B cell (primary cell): ENCODE data around the gene NCL. TPM values are rescaled to one million over a fixed set of nuclear protein-coding genes. Genes with fewer than 3 reads are reported as not detected.

Experiments
- ATAC-seq: fragments of 200-7000 bp; cut with Tn5 transposase; one replicate; pipeline ENCODE4 v1.10.0; 2021; ENCODE audit warnings: low read depth, mild to moderate bottlenecking, moderate number of reproducible peaks, moderate library complexity
- CTCF ChIA-PET: fragments of 350-600 bp; sonication (Branson Sonifier 250); formaldehyde crosslinking; loops from one replicate; lab custom pipeline; 2021; ENCODE audit warnings: antibody characterized with exemption, inconsistent platforms; lab: Charles Lee
- POLR2A ChIA-PET: fragments of 350-600 bp; sonication (Branson Sonifier 250); formaldehyde crosslinking; loops from one replicate; lab custom pipeline; 2021; ENCODE audit warnings: antibody characterized with exemption; lab: Charles Lee
- DNase-seq: peaks from one replicate; pipeline ENCODE4 v3.0.0; 2013
- H2AFZ ChIP-seq: 2 replicates; pipeline ENCODE4 v1.6.1; 2012; ENCODE audit warnings: mild to moderate bottlenecking, low read depth, low read length; ENCODE audit not compliant: insufficient read depth, poor library complexity, severe bottlenecking
- H3K27ac ChIP-seq, 2 donors: 1 replicate in 1 of 2; 2 replicates in 1 of 2; pipeline ENCODE4 v1.5.1; 2012 to 2013; ENCODE audit warnings: low read length in 2 of 2, mild to moderate bottlenecking in 2 of 2, moderate library complexity in 1 of 2
- H3K27me3 ChIP-seq, 4 experiments: fragments of 200-600 bp in 1 of 4; sonication (generic) in 1 of 4; replicated peaks in 1 of 4; 1 replicate in 2 of 4; 2 replicates in 2 of 4; pipeline versions ENCODE4 v1.6.1 to v1.7.0; 2013 to 2016; ENCODE audit warnings: low read length in 3 of 4, mild to moderate bottlenecking in 2 of 4, mixed read lengths in 1 of 4, moderate library complexity in 1 of 4; ENCODE audit not compliant: insufficient read depth in 4 of 4, control insufficient read depth in 3 of 4; ENCODE audit errors: control extremely low read depth in 1 of 4
- H3K36me3 ChIP-seq, 2 experiments: replicated peaks in 1 of 2; 1 replicate in 1 of 2; 2 replicates in 1 of 2; pipeline versions ENCODE4 v1.6.1 to v1.7.1; 2013; ENCODE audit warnings: low read length in 1 of 2; ENCODE audit not compliant: insufficient read depth in 2 of 2, control insufficient read depth in 1 of 2; ENCODE audit errors: control extremely low read depth in 1 of 2, extremely low read depth in 1 of 2
- H3K4me1 ChIP-seq, 2 donors: fragments of 200-600 bp in 1 of 2; sonication (generic) in 1 of 2; 1 replicate in 1 of 2; 2 replicates in 1 of 2; pipeline versions ENCODE4 v1.5.1 to v1.6.1; 2013 to 2017; ENCODE audit warnings: low read length in 2 of 2; ENCODE audit not compliant: control insufficient read depth in 2 of 2, insufficient read depth in 2 of 2
- H3K4me2 ChIP-seq: replicated peaks from 2 replicates; pipeline ENCODE3; 2012; ENCODE audit warnings: mild to moderate bottlenecking, low read depth, low read length; ENCODE audit not compliant: poor library complexity, severe bottlenecking
- H3K4me3 ChIP-seq, 5 experiments: fragments of 200-600 bp in 1 of 5; sonication (generic) in 1 of 5; 1 replicate in 3 of 5; 2 replicates in 2 of 5; pipeline versions ENCODE4 v1.5.1 to v1.7.0; 2011 to 2016; ENCODE audit warnings: low read length in 4 of 5, mild to moderate bottlenecking in 4 of 5, low read depth in 2 of 5, control low read depth in 1 of 5, moderate library complexity in 1 of 5; ENCODE audit not compliant: insufficient read depth in 1 of 5; ENCODE audit errors: control extremely low read depth in 1 of 5, extremely low read depth in 1 of 5
- H3K79me2 ChIP-seq: fragments of 200-600 bp; sonication (generic); one replicate; pipeline ENCODE4 v1.6.0; 2016; ENCODE audit warnings: low read length; ENCODE audit not compliant: control insufficient read depth, insufficient read depth
- H3K9ac ChIP-seq: fragments of 200-600 bp; sonication (generic); 2 replicates; pipeline ENCODE4 v1.6.1; 2017; ENCODE audit warnings: mild to moderate bottlenecking, low read length, moderate library complexity
- H3K9me3 ChIP-seq, 3 donors: one replicate each; pipeline versions ENCODE4 v1.6.1 to v1.7.1; 2013; ENCODE audit warnings: low read length in 2 of 3; ENCODE audit not compliant: control insufficient read depth in 2 of 3, insufficient read depth in 1 of 3; ENCODE audit errors: control extremely low read depth in 1 of 3
- H4K20me1 ChIP-seq: 2 replicates; pipeline ENCODE4 v1.6.0; 2012; ENCODE audit warnings: mild to moderate bottlenecking, low read length; ENCODE audit not compliant: insufficient read depth, control insufficient read depth, poor library complexity, severe bottlenecking
- H3K27ac Mint-ChIP-seq: one replicate; pipeline ENCODE4 v1.8.0; 2021; ENCODE audit warnings: mixed read lengths
- H3K27me3 Mint-ChIP-seq: one replicate; pipeline ENCODE4 v1.8.0; 2021; ENCODE audit warnings: mixed read lengths
- H3K4me1 Mint-ChIP-seq: one replicate; pipeline ENCODE4 v1.8.0; 2021; ENCODE audit warnings: mixed read lengths
- H3K4me3 Mint-ChIP-seq: one replicate; pipeline ENCODE4 v1.8.0; 2021; ENCODE audit warnings: mixed read lengths
- H3K9me3 Mint-ChIP-seq: one replicate; pipeline ENCODE4 v1.8.0; 2022; ENCODE audit warnings: mixed read lengths; ENCODE audit not compliant: insufficient read depth
- CTCF ChIP-seq: fragments of 200-600 bp; IDR thresholded peaks from one replicate; pipeline ENCODE4 v1.8.0; 2022; ENCODE audit warnings: antibody characterized with exemption, mild to moderate bottlenecking
- EZH2 ChIP-seq: IDR thresholded peaks from 2 replicates; pipeline ENCODE4 v1.6.1; 2012; ENCODE audit warnings: borderline replicate concordance, low read depth, mild to moderate bottlenecking, moderate library complexity, low read length; ENCODE audit not compliant: insufficient read depth, poor library complexity, severe bottlenecking
- WGBS: methylation state at CpG from one replicate; pipeline ENCODE4 v1.1.5; 2013; ENCODE audit warnings: missing lambda C conversion rate; ENCODE audit not compliant: insufficient coverage; 5-methylcytosine and 5-hydroxymethylcytosine counted together
- intact Hi-C: fragments of 100-400 bp; cut with micrococcal nuclease; formaldehyde crosslinking; loops from one replicate; pipeline ENCODE4 v1.10.0; 2022
- polyA plus RNA-seq: library from polyadenylated mRNA; depleted of rRNA; stranded (reverse); fragments of >200 nt; gene quantifications from 2 replicates; pipeline ENCODE4 v1.2.3, GENCODE V29; 2012
- total RNA-seq, 2 donors: library from RNA; stranded (reverse); fragments of 120-200 nt in 1 of 2; gene quantifications; 1 replicate in 1 of 2; 2 replicates in 1 of 2; pipeline versions ENCODE4 v1.2.3 to v1.2.4, GENCODE V29; 2013 to 2022

NCL gene
- total and polyA plus RNA-seq, 2 donors (not counting 1 experiment from before 2014, with no cell fraction given) = 25.8 to 439 TPM

DNA sequence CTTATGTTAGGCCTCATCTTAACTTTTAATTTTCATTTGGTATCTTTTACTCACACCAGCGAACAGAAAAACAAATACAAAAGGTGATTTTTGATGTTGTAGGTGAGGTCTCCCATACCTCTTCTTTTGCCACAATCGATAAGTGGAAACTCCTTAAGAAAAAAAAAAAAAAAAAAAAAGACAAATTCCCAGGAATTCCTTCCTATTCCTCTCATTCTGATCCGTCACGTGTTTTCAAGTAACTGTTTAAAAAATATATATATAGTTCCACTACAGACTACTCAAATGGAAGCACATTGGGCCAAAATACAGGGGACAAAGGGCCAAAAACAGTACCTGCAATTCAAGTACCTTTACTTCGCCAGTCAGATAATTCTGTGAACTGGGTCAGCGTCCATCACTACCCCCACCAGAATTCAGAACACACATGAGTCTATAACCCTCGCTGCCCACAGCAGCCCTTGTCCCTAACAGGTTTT is 49.5 kb upstream of the NCL start:
- Histone ChIP-seq H3K4me2 (peak overlapping the region; percentile 94), H2AFZ (peak overlapping the region; percentile 76), H3K36me3 (no peaks in the 10 kb centered on the region), H3K9me3 (no peaks in the 10 kb centered on the region), H3K9ac (peak overlapping the region; percentile 68), H3K27me3 (no peaks in the 10 kb centered on the region), H3K79me2 (no peaks in the 10 kb centered on the region), H3K27ac (peak overlapping the region; percentile 89 to 93), H3K4me3 (peak overlapping the region; percentile 56 to 83 (median 65)), H3K4me1 (peaks cover 11 to 13% of the 10 kb centered on the region in 2 donors), H4K20me1 (no peaks in the 10 kb centered on the region)
- ATAC-seq (no peak), DNase-seq (peak; percentile 18)
- H3K9me3 Mint-ChIP-seq = no peaks in the 10 kb centered on the region
- H3K4me1 Mint-ChIP-seq = peaks cover 16% of the 10 kb centered on the region
- TF ChIP-seq EZH2 = no peak
- no peak for TF ChIP-seq CTCF
- H3K27me3 Mint-ChIP-seq = no peaks in the 10 kb centered on the region
- intact Hi-C loops = loop anchor here (1.0 to 10.0 kb wide), 7 partner anchors 31 to 457 kb away; partner anchors contain the start of genes NCL, PDE6D and PSMD1
- ChIA-PET POLR2A (interaction anchor here (0.6 to 1.9 kb wide), 5 partner anchors 39 to 268 kb away, joined by 3 to 7 read pairs (median 3); partner anchors contain the start of genes NCL and PDE6D), CTCF (interaction anchor here (1.3 kb wide), 1 partner anchor 201 kb away, joined by 5 read pairs; no protein-coding TSS in a partner anchor)
- peak overlapping the region; percentile 98 for H3K27ac Mint-ChIP-seq
- peak overlapping the region; percentile 94 for H3K4me3 Mint-ChIP-seq
- WGBS = 0% methylated on average over 3 of the region's 7 CpGs

GRCh38 chr2:231512222-231512621 is 47.9 kb upstream of the NCL start:
- Mint-ChIP-seq H3K9me3 (no peaks in the 10 kb centered on the region), H3K4me3 (no peak overlapping the region), H3K27ac (peak overlapping the region; percentile 26), H3K4me1 (peaks cover 14% of the 10 kb centered on the region), H3K27me3 (no peaks in the 10 kb centered on the region)
- no peaks in the 10 kb centered on the region for H3K79me2 ChIP-seq
- H3K36me3 ChIP-seq = no peaks in the 10 kb centered on the region
- H3K4me3 ChIP-seq = no peak overlapping the region
- WGBS = 100% methylated on average over 5 of the region's 5 CpGs
- intact Hi-C loops = loop anchor here (10.0 kb wide), 1 partner anchor 163 kb away; no protein-coding TSS in a partner anchor
- TF ChIP-seq EZH2 (no peak), CTCF (no peak)
- peaks cover 11 to 13% of the 10 kb centered on the region in 2 donors for H3K4me1 ChIP-seq
- ChIA-PET POLR2A (interaction anchor here (0.6 to 1.7 kb wide), 2 partner anchors 49 to 193 kb away, joined by 3 read pairs; no protein-coding TSS in a partner anchor), CTCF (interaction anchor here (1.0 to 3.1 kb wide), 2 partner anchors 30 to 46 kb away, joined by 5 to 16 read pairs; no protein-coding TSS in a partner anchor)
- ATAC-seq = no peak
- H2AFZ ChIP-seq = no peak overlapping the region
- H4K20me1 ChIP-seq = no peaks in the 10 kb centered on the region
- H3K9ac ChIP-seq = no peak overlapping the region
- peak; percentile 3 for DNase-seq
- H3K9me3 ChIP-seq = no peaks in the 10 kb centered on the region
- no peaks in the 10 kb centered on the region for H3K27me3 ChIP-seq
- no peak overlapping the region for H3K27ac ChIP-seq
- H3K4me2 ChIP-seq = no peak overlapping the region
